GM12874 (cell line): ENCODE data around the gene ADAMTSL4.

Experiments used
- CTCF ChIP-seq: IDR thresholded peaks from 2 replicates; pipeline ENCODE4 v1.5.1; 2011; ENCODE audit warnings: low read depth, mild to moderate bottlenecking, control low read depth, low read length, moderate library complexity; ENCODE audit not compliant: insufficient read depth

Gene ADAMTSL4

DNA sequence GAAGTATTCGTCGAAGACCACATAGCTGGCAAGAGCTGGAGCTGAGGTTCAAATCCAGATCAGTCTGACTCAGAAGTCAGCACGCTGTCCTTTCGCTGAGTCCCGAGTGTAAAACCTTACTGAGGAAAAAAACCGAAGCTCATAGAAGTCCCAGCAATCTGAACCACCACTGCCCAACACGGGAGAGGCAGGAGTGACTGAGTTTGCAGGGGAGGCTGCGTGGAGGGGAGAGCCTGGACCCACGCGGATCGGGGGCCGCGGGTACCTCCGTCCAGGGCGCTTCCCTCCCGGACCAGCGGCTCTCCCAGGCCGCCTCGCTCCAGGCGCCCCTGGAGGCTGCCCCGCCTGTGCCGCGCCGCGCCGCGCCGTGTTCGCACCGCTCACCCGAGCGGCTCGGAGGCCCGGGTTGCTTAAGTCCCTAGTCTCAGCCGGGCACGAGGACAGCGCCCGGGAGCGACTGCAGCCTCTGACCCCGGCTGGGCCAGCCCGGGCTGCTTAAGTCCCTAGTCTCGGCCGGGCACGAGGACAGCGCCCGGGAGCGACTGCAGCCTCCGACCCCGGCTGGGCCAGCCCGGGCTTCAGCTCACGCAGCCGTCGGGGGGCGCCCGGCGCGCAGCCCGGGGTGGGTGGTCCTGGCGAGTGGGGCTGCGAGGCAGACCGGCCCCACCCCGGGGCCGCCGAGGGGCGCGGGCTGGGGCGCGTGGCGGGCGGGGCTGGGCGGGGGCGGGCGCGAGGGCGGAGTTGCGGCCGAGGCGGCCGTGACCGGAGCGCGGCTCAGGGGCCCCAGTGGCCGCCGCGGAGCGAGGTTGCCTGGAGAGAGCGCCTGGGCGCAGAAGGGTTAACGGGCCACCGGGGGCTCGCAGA is at the start of gene ADAMTSL4:
Gene ADAMTSL4, plus strand, starts transcription at position 777 of the 864 bp plus-strand sequence. CDS start 2,881 bp downstream, outside the sequence.
- no peak for TF ChIP-seq CTCF

DNA sequence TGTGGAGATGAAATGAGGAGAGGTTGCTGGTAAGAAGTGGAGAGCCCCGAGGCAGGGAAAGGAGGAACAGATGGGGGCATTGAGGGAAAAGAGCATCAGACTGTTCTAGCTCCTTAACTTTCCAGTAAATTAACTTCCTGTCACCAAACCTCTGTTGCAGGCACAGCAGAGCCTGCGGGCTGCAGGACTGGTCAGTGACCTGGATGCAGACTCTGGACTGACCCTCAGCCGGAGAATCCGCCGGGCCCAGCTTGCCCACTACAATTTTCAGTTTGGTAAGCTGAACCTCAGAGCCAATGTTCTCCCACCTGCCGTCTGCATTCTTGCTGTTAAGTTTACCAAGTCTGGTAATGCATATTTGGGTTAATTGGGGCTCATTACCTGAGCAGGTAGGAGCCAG is 43.8 kb upstream of the ADAMTSL4 start:
- TF ChIP-seq CTCF, result no peak

GRCh38 chr1:150507912-150508864 is 41.0 kb upstream of the ADAMTSL4 start, which contains the start of gene ECM1:
TSS of gene ECM1 (plus strand) at chr1:150508109. CDS start at chr1:150508210, 101 bp downstream.
- no peak for TF ChIP-seq CTCF

GRCh38 chr1:150508982-150509381 is 40.2 kb upstream of the ADAMTSL4 start:
- TF ChIP-seq CTCF, result no peak

DNA sequence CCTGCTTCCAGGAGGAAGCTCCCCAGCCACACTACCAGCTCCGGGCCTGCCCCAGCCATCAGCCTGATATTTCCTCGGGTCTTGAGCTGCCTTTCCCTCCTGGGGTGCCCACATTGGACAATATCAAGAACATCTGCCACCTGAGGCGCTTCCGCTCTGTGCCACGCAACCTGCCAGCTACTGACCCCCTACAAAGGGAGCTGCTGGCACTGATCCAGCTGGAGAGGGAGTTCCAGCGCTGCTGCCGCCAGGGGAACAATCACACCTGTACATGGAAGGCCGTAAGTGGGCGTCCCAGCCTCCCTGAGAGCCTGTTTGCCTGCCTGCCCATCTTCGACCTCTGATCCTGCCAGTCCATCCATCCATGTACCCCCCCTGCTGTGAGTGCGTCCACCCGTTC is 37.7 kb upstream of the ADAMTSL4 start:
- no peak for TF ChIP-seq CTCF

GRCh38 chr1:150511985-150512660 is 37.1 kb upstream of the ADAMTSL4 start:
- TF ChIP-seq CTCF, result no peak
